Karpas-422 (cell line): Measurements from ENCODE around the gene OR4K14. TPM values are rescaled to one million over a fixed set of nuclear protein-coding genes. Genes with fewer than 3 reads are reported as not detected.

ENCODE experiments used
- DNase-seq: peaks from one replicate; pipeline ENCODE4 v3.0.0-alpha.2; 2015
- H2AFZ ChIP-seq: fragments of 200-600 bp; sonication (generic); 2 replicates; pipeline ENCODE4 v1.6.1; 2014; ENCODE audit warnings: antibody characterized with exemption, low read length, mixed read lengths
- H3K27ac ChIP-seq: fragments of 200-600 bp; sonication (generic); 2 replicates; pipeline ENCODE4 v1.5.1; 2014; ENCODE audit warnings: mild to moderate bottlenecking, low read length, moderate library complexity
- H3K27me3 ChIP-seq: fragments of 200-600 bp; sonication (generic); 2 replicates; pipeline ENCODE4 v1.6.1; 2014; ENCODE audit warnings: low read length, mixed read lengths
- H3K36me3 ChIP-seq: fragments of 200-600 bp; sonication (generic); 2 replicates; pipeline ENCODE4 v1.6.1; 2014; ENCODE audit warnings: low read length, mixed read lengths; ENCODE audit not compliant: insufficient read depth
- H3K4me1 ChIP-seq: fragments of 200-600 bp; sonication (generic); 2 replicates; pipeline ENCODE4 v1.6.1; 2014; ENCODE audit warnings: mild to moderate bottlenecking, low read length, mixed read lengths
- H3K4me2 ChIP-seq: fragments of 200-600 bp; sonication (generic); 2 replicates; pipeline ENCODE4 v1.6.1; 2014; ENCODE audit warnings: low read length, low read depth, mild to moderate bottlenecking; ENCODE audit not compliant: poor library complexity, severe bottlenecking
- H3K4me3 ChIP-seq: fragments of 200-600 bp; sonication (generic); 2 replicates; pipeline ENCODE4 v1.5.1; 2014; ENCODE audit warnings: mild to moderate bottlenecking, antibody characterized with exemption, low read length, mixed read lengths
- H3K79me2 ChIP-seq: fragments of 200-600 bp; sonication (generic); 2 replicates; pipeline ENCODE4 v1.6.1; 2014; ENCODE audit warnings: mild to moderate bottlenecking, low read length, mixed read lengths
- H3K9ac ChIP-seq: fragments of 200-600 bp; sonication (generic); 2 replicates; pipeline ENCODE4 v1.6.0; 2014; ENCODE audit warnings: low read length
- H3K9me2 ChIP-seq: fragments of 200-600 bp; sonication (generic), shearing (Covaris generic); replicated peaks from 2 replicates; pipeline ENCODE4 v1.6.0; 2014; ENCODE audit warnings: mild to moderate bottlenecking, low read length, moderate library complexity; ENCODE audit not compliant: insufficient read depth
- H3K9me3 ChIP-seq: fragments of 300-700, 200-600 bp; sonication (generic); 2 replicates; pipeline ENCODE4 v1.6.1; 2014; ENCODE audit warnings: low read length, mixed read lengths
- H4K20me1 ChIP-seq: fragments of 200-600 bp; sonication (generic); 2 replicates; pipeline ENCODE4 v1.6.1; 2014; ENCODE audit warnings: mild to moderate bottlenecking, antibody characterized with exemption, low read length, low read depth; ENCODE audit not compliant: insufficient read depth
- total RNA-seq: library from RNA; depleted of rRNA; stranded (reverse); fragments of >200 nt; shearing (Covaris generic); gene quantifications from 2 replicates; pipeline ENCODE4 v1.2.3, GENCODE V29; 2014; ENCODE audit warnings: low replicate concordance; rRNA removed

The OR4K14 gene
- total RNA-seq = not detected in 2 replicates

- H3K4me1 ChIP-seq = no peaks in the 10 kb centered on the region
- H2AFZ ChIP-seq = no peak within 1 kb of the TSS
- H3K36me3 ChIP-seq = no peaks in the 10 kb centered on the region
- no peak within 1 kb of the TSS for H3K4me2 ChIP-seq
- peaks cover under 1% of the 10 kb centered on the region for H3K9me3 ChIP-seq
- no peak within 1 kb of the TSS for H3K27ac ChIP-seq
- 0 out of 2 replicates have a peak, but pooled peaks cover 4% of the 10 kb centered on the region for H3K9me2 ChIP-seq
- no peaks in the 10 kb centered on the region for H3K79me2 ChIP-seq
- no peak for DNase-seq
- H4K20me1 ChIP-seq = no peaks in the 10 kb centered on the region
- H3K4me3 ChIP-seq = no peak within 1 kb of the TSS
- no peak within 1 kb of the TSS for H3K9ac ChIP-seq
- no peaks in the 10 kb centered on the region; the same call in 1 of the 2 replicates for H3K27me3 ChIP-seq
Measured at GRCh38 chr14:20019257-20019865, at the start of gene OR4K14. OR4K14 (minus strand) TSS chr14:20019307; CDS start chr14:20015193, 4,114 bp downstream.

GRCh38 chr14:20059745-20060144, 40.6 kb upstream of the OR4K14 start, which contains the start of gene OR4L1:
OR4L1 (plus strand) TSS chr14:20060045; CDS start chr14:20060045, 0 bp downstream.
- H3K4me2 ChIP-seq = no peak within 1 kb of the TSS
- H3K9ac ChIP-seq = no peak within 1 kb of the TSS
- H3K36me3 ChIP-seq = no peaks in the 10 kb centered on the region
- peaks cover 8% of the 10 kb centered on the region for H3K9me3 ChIP-seq
- no peak within 1 kb of the TSS for H2AFZ ChIP-seq
- H3K9me2 ChIP-seq = no peaks in the 10 kb centered on the region; the same call in 1 of the 2 replicates
- no peaks in the 10 kb centered on the region for H4K20me1 ChIP-seq
- H3K27ac ChIP-seq = no peak within 1 kb of the TSS
- H3K79me2 ChIP-seq = no peaks in the 10 kb centered on the region
- no peaks in the 10 kb centered on the region for H3K27me3 ChIP-seq
- H3K4me1 ChIP-seq = no peaks in the 10 kb centered on the region
- DNase-seq = no peak
- H3K4me3 ChIP-seq = no peak within 1 kb of the TSS

- Histone ChIP-seq H3K4me2 (no peak overlapping the region), H3K9ac (no peak overlapping the region), H4K20me1 (no peaks in the 10 kb centered on the region), H3K9me2 (no peaks in the 10 kb centered on the region), H3K27ac (no peak overlapping the region), H3K4me3 (no peak overlapping the region), H3K9me3 (peaks cover 21% of the 10 kb centered on the region), H3K79me2 (no peaks in the 10 kb centered on the region), H2AFZ (no peak overlapping the region), H3K4me1 (no peaks in the 10 kb centered on the region), H3K27me3 (0 out of 2 replicates have a peak, but pooled peaks cover 6% of the 10 kb centered on the region), H3K36me3 (no peaks in the 10 kb centered on the region)
- no peak for DNase-seq
Measured at GRCh38 chr14:20048202-20048601, 29.1 kb upstream of the OR4K14 start.

GRCh38 chr14:20044243-20044642, 25.1 kb upstream of the OR4K14 start:
- no peak overlapping the region for H3K9ac ChIP-seq
- no peak overlapping the region for H3K4me3 ChIP-seq
- no peak overlapping the region for H3K4me2 ChIP-seq
- no peaks in the 10 kb centered on the region for H3K9me2 ChIP-seq
- H3K79me2 ChIP-seq = no peaks in the 10 kb centered on the region
- H4K20me1 ChIP-seq = no peaks in the 10 kb centered on the region
- DNase-seq = no peak
- H3K27me3 ChIP-seq = 0 out of 2 replicates have a peak, but pooled peaks cover 6% of the 10 kb centered on the region
- no peaks in the 10 kb centered on the region for H3K36me3 ChIP-seq
- no peaks in the 10 kb centered on the region for H3K4me1 ChIP-seq
- no peak overlapping the region for H3K27ac ChIP-seq
- peaks cover 24% of the 10 kb centered on the region for H3K9me3 ChIP-seq
- H2AFZ ChIP-seq = no peak overlapping the region

- Histone ChIP-seq H3K36me3 (no peaks in the 10 kb centered on the region), H2AFZ (no peak within 1 kb of the TSS), H3K27me3 (no peaks in the 10 kb centered on the region), H4K20me1 (no peaks in the 10 kb centered on the region), H3K4me3 (no peak within 1 kb of the TSS), H3K4me2 (no peak within 1 kb of the TSS), H3K9me3 (no peaks in the 10 kb centered on the region), H3K27ac (no peak within 1 kb of the TSS), H3K79me2 (no peaks in the 10 kb centered on the region), H3K9me2 (no peaks in the 10 kb centered on the region), H3K9ac (no peak within 1 kb of the TSS), H3K4me1 (no peaks in the 10 kb centered on the region)
- DNase-seq = no peak
Measured at GRCh38 chr14:20035938-20036337, 16.8 kb upstream of the OR4K14 start, which contains the start of gene OR4K13. OR4K13 (minus strand) TSS chr14:20036038; CDS start chr14:20034758, 1,280 bp downstream.

- Histone ChIP-seq H3K27me3 (no peaks in the 10 kb centered on the region), H3K9me2 (no peaks in the 10 kb centered on the region), H4K20me1 (no peaks in the 10 kb centered on the region), H3K4me3 (no peak overlapping the region), H2AFZ (no peak overlapping the region), H3K27ac (no peak overlapping the region), H3K9ac (no peak overlapping the region), H3K4me1 (no peaks in the 10 kb centered on the region), H3K36me3 (no peaks in the 10 kb centered on the region), H3K9me3 (no peaks in the 10 kb centered on the region), H3K4me2 (no peak overlapping the region), H3K79me2 (no peaks in the 10 kb centered on the region)
- DNase-seq = no peak
Measured at GRCh38 chr14:20035449-20035848, 16.3 kb upstream of the OR4K14 start.

GRCh38 chr14:20031058-20031457, 12.0 kb upstream of the OR4K14 start:
- Histone ChIP-seq H4K20me1 (no peaks in the 10 kb centered on the region), H3K27me3 (no peaks in the 10 kb centered on the region), H3K9me2 (no peaks in the 10 kb centered on the region), H2AFZ (no peak overlapping the region), H3K4me2 (no peak overlapping the region), H3K79me2 (no peaks in the 10 kb centered on the region), H3K9ac (no peak overlapping the region), H3K36me3 (no peaks in the 10 kb centered on the region), H3K9me3 (no peaks in the 10 kb centered on the region), H3K27ac (no peak overlapping the region), H3K4me1 (no peaks in the 10 kb centered on the region), H3K4me3 (no peak overlapping the region)
- DNase-seq = no peak

- Histone ChIP-seq H3K9me3 (peaks cover 29% of the 10 kb centered on the region), H3K27ac (no peak overlapping the region), H2AFZ (no peak overlapping the region), H3K4me1 (no peaks in the 10 kb centered on the region), H3K79me2 (no peaks in the 10 kb centered on the region), H3K9me2 (no peaks in the 10 kb centered on the region), H4K20me1 (no peaks in the 10 kb centered on the region), H3K36me3 (no peaks in the 10 kb centered on the region), H3K27me3 (no peaks in the 10 kb centered on the region), H3K9ac (no peak overlapping the region), H3K4me3 (no peak overlapping the region), H3K4me2 (no peak overlapping the region)
- no peak for DNase-seq
Measured at GRCh38 chr14:20008156-20008555, 11.0 kb downstream of the OR4K14 start.
